NCI-H146 (cell line): ENCODE results near the gene IL11.

Experiments
- DNase-seq: peaks from one replicate; lab custom pipeline; 2025; lab: John Stamatoyannopoulos, UW

Gene IL11

GRCh38 chr19:55391191-55391670 is 21.0 kb upstream of the IL11 start:
- no peak for DNase-seq

DNA sequence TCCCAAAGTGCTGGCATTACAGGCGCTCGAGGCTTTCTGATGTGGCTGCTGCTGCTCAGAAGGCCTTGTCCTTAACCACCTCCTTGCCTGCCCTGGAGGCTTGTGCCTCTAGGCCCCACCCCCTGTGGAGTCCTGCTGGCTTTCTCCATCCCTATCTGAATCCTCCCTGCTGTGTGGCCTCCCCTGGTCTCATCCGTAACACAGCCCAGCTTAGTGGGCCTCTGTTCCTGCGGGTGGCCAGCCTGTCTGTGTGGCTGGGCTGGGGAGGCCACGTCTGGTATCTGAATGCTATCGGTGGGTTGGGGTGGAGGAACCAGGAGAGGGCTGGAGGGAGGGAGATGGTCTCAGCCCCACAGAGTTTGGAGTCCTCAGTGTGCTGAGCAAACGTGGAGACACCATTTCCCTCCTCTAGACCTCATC is 20.2 kb upstream of the IL11 start:
- peak; percentile 81 for DNase-seq

DNA sequence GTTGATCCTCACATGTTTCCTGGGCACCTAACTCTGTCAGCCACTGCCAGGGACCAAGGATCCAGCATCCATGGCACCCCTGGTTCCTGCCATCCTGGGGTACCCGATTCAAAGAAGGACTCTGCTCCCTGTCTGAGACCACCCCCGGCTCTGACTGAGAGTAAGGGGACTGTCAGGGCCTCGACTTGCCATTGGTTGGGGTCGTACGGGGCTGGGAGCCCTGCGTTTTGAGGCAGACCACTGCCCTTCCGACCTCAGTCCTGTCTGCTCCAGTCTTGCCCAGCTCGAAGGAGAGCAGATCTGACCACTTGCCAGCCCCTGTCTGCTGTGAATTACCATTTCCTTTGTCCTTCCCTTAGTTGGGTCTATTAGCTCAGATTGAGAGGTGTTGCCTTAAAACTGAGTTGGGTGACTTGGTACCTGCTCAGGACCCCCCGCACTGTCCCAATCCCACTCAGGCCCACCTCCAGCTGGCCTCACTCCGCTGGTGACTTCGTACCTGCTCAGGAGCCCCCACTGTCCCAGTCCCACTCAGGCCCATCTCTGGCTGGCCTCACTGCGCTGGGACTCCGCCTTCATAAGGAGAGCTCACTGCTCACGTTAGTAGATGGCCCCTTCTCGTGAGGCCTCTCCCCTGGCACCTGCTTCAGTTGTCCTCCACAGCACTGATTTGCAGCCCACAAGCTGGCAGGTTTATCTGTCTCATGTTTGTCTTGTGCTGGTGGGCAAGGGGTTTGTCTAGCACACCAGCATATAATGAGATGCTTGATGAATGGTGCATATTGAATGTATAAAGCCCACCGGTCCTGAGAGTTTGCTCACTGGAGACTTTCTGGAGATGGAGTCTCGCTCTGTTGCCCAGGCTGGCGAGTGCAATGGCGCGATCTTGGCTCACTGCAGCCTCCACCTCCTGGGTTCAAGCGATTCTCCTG is 19.4 kb upstream of the IL11 start:
- DNase-seq: no peak

DNA sequence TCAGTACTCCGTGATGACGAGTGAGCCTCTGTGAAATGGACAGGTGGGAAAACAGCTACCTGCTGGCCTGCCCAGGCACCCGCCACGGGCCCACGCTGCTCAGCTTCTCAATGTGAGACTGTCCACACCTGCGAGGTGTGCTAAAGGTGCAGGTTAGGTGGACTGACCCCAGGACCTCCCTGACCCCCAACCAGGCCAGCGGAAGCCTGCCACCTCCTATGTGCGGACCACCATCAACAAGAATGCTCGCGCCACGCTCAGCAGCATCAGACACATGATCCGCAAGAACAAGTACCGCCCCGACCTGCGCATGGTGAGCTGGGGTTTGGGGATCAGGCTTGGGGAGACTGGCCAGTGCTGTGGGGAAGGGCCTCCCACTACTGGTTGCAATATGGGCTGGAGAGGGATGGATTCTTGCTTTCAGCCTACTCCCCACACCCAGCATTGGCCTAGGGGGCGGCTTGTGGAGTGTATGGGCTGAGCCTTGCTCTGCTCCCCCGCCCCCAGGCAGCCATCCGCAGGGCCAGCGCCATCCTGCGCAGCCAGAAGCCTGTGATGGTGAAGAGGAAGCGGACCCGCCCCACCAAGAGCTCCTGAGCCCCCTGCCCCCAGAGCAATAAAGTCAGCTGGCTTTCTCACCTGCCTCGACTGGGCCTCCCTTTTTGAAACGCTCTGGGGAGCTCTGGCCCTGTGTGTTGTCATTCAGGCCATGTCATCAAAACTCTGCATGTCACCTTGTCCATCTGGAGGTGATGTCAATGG is 17.7 kb upstream of the IL11 start:
- no peak for DNase-seq

DNA sequence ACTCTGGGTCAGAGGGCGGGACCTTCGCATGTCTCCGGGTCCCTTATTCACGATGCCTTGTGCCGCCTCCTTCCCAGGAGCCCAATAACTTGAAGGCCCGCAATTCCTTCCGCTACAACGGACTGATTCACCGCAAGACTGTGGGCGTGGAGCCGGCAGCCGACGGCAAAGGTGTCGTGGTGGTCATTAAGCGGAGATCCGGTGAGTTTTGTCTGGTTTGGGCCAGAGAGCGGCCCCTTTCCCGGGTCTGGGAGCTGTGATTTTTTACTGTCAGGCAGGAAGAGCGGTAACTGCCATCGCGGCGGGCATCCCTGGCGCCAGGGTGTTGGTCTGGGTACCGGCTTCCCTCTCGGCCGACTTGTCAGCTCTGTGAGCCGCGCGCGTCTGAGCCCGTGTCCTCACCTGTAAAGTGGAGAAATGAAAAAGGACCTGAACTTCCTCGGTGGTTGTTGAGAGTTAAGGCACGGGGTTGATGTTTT is 16.3 kb upstream of the IL11 start:
- no peak for DNase-seq

GRCh38 chr19:55385724-55386492 is 15.6 kb upstream of the IL11 start, which contains the start of gene RPL28:
TSS of gene RPL28 (plus strand) at chr19:55385932. CDS start at chr19:55386358, 426 bp downstream.
- DNase-seq: peak; percentile 99

- peak; percentile 96 for DNase-seq
Measured at GRCh38 chr19:55384920-55385723, 14.9 kb upstream of the IL11 start.

GRCh38 chr19:55384131-55384919 is 14.1 kb upstream of the IL11 start, which contains the start of gene TMEM238:
TSS of gene TMEM238 (minus strand) at chr19:55384292. CDS start at chr19:55384259, 33 bp downstream.
- peak; percentile 79 for DNase-seq

- DNase-seq: peak; percentile 79
Measured at GRCh38 chr19:55383279-55384130, 13.2 kb upstream of the IL11 start.

GRCh38 chr19:55382522-55383054 is 12.3 kb upstream of the IL11 start:
- no peak for DNase-seq

GRCh38 chr19:55382013-55382412 is 11.8 kb upstream of the IL11 start:
- no peak for DNase-seq

DNA sequence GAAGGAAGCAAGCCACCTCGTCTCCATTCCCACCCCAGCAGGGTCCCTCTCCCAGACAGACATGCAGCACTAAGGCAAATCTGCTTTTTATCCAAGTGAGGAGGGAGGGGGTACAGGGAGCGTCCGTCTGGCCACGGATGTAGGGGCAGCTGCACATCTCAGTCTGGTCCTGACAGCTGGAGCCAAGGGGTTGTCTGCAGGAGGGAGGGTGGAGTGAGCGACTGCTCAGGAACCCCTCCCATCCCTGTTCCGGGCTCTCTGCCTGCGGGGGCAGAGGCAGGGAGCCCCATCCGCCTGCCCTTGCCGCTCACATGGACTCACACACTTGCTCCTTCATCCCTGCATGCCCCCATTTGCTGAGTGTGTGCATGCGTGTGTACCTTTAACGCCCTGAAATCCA is 8.9 kb upstream of the IL11 start:
- no peak for DNase-seq

GRCh38 chr19:55377356-55378131 is 7.3 kb upstream of the IL11 start:
- DNase-seq: no peak

GRCh38 chr19:55376241-55376933 is 6.1 kb upstream of the IL11 start, which contains the start of gene TMEM190:
TSS of gene TMEM190 (plus strand) at chr19:55376826. CDS start at chr19:55376854, 28 bp downstream.
- DNase-seq: peak; percentile 54

DNA sequence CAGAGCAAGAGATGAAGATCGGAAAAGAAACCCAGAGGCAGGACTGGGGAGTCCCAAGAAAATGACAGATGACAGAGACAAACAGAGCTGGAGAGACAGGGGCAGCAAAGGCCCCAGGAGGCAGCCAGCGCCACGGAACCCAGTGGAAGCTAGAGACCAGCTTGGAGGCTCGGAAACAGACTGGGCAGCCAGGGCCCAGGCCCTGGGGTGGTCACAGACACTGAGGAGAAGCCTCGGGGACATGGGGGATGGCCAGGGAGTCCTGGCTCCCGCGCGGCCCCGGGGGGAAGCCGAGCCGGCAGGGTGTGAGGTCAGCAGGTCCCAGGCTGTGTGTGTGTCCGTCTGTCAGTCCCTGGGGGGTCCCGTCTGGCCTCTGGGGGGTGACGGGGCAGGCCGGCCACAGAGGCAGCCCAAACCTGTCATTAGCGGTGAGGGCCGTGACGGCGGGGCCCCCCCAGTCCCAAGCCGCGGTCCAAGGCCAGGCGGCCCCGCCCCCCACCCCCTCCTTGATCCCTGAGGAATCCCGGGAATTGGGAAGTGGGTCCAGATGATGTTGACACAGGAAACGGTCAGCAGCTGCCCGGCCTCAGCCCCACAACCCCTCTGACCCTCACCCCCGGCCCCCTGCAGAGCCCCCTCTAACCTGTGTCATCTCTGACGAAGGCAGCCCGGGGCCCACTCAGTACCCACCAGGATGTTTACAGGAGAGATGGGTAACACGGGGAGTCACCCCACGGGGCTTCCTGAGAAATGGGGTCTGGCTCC is 3.9 kb upstream of the IL11 start:
- peak; percentile 27 for DNase-seq

DNA sequence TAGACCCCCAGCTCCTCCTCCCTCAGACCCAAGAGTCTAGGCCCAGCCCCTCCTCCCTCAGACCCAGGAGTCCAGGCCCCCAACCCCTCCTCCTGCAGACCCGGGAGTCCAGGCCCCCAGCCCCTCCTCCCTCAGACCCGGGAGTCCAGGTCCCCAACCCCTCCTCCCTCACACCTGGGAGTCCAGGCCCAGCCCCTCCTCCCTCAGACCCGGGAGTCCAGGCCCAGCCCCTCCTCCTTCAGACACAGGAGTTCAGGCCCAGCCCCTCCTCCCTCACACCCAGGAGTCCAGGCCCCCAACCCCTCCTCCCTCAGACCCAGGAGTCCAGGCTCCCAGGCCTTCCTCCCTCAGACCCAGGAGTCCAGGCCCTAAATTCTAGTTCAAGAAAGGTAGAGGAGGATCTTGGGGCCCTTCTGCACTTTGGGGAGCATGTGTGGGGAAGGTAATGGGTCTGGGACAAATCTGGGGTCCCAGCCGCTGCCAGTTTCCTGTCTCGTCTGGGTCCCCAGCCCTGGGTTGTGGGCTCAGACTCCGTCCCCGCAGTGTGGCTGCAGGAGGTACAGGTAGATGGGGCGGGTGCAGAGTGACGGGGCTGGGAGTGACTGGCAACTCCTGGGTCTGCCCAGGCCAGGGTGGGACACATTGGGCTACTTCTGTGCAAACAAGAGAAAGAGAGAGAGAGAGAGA is 3.2 kb upstream of the IL11 start:
- DNase-seq: no peak
